HG03460 (cell line): ENCODE results near the gene P2RY2.

ENCODE experiments used
- ATAC-seq: cut with Tn5 transposase; IDR thresholded peaks from one replicate; pipeline ENCODE4 v1.9.1; 2021; ENCODE audit not compliant: unreplicated experiment

P2RY2 gene

DNA sequence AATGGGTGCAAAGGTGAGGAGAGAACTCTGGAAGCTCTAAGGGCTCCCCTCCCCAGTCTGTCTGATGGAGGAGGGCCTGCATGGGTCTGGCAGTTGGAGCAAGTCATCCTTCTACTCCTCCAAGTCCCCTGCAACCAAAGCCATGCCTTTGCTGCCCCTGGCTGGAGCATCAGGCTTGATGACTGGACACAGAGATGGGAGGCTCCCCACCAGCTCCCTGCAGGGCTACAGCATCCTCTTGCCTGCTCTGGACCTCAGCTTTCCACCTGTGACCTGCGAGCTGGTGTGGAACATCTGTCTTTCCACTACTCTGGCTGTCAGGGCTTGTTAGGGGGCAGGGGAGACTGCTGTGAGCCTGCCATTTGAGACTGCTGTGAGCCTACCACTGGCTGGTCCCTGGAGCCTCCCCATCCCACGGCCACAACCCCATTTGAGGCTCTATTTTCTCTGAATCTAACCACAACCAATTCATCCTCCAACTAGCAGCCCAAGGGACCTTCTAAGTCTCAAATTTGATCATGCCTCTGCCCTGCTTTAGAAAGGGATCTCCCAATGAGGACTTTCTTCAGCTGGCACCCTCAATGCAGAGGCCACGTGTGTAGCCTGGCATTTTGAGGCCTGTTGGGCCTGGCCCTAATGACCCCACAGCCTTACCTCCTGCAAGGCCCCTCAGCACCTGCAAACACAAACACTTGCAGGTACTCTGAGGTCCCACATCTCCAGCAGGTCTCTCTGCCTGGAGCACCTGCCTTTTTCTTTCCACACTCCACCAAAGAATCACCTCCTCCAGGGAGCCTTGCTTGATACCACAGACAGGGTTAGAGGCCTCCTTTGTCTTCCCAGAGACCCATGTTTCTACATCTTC lies 63.9 kb downstream of the P2RY2 start:
- no peak for ATAC-seq

DNA sequence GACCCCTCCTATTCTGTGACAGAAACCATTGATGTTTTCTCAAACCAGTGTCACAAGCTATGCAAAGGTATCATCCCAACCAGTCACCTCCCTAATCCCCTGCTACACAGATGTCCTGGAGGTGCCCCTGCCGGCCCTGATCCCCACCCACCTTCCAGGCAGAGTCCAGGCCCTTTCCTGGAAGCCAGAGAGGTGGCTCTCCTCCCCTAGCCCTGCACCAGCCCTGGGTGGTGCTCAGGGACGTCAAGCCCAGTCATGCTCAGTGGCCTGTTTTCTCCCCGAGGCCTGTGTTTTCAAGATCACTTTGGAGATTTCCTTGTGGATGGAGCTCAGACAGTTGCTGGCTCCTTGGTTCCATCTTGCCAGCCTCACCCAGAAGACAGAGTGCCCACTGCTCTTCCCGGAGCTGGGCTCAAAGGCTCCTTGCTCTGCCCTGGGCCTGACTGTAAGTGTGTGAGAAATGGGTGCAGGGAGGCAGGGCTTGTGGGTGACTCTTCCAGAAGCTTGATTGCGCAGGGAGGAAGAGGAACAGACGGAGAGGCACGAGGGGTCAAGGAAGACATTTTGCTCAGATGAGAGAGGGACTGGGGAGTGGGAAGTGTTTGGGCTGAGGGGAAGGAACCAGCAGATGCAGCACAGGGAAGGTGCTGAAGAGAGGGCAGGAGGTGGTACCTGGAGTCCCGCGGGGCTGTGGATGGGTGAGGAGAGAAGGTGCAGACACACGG lies 65.4 kb downstream of the P2RY2 start:
- ATAC-seq, result no peak

DNA sequence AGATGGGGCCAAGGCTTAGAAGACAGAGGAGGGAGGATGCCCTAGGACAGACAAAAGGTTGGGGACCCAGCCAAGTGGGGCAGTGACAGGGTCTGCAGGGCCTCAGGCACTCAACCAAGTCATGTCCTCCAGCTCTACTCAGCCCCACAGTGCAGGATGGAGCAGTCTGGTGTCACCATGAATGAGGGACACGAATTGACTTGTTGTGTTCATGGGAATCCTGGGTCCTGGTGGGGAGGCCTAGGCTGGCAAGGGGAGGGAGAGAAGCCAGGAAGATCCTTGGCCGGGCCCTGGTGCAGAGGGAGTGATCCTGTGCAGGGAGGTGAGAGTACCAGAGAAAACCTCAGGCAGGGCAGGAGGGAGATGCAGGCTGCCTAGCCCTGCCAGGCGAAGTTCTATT lies 66.0 kb downstream of the P2RY2 start:
- ATAC-seq, result no peak

DNA sequence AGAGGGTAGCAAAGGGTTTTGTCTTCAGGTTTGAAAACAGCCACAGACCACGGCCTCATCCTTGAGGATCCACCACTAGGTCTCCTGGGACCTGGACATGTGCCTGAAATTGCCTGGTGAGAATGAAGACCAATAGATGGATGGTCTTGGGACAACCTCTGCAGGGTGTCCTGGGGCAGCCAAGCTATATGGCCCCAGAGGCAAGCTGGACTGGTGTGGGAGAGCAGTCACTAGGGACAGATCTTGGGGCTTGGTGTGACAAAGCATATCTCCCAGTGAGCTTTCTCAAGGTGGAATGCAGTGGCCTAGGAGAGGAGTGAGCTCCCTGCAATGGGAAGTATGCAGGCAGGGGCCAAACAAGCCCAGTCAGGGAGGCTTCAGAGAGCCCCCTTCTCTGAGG lies 67.6 kb downstream of the P2RY2 start:
- no peak for ATAC-seq
